Nephron progenitor cell (in vitro differentiated cells): Measurements from ENCODE around the gene SIX6.
A peak's percentile ranks its signal among the peaks of the same experiment; 100 is the strongest.

ENCODE experiments used
- DNase-seq: peaks from one replicate; pipeline ENCODE4 v3.0.0; 2021
- H3K27ac Mint-ChIP-seq: 2 replicates; pipeline ENCODE4 v1.8.0; 2021; ENCODE audit warnings: mild to moderate bottlenecking, moderate library complexity, mixed read lengths
- H3K27me3 Mint-ChIP-seq: 2 replicates; pipeline ENCODE4 v1.8.0; 2021; ENCODE audit warnings: mild to moderate bottlenecking, low read depth, mixed read lengths; ENCODE audit not compliant: poor library complexity
- H3K36me3 Mint-ChIP-seq: 2 replicates; pipeline ENCODE4 v1.8.0; 2021; ENCODE audit warnings: low read depth, mixed read lengths
- H3K4me1 Mint-ChIP-seq: 2 replicates; pipeline ENCODE4 v1.8.0; 2021; ENCODE audit warnings: mixed read lengths
- H3K4me3 Mint-ChIP-seq: 2 replicates; pipeline ENCODE4 v1.8.0; 2021; ENCODE audit warnings: mild to moderate bottlenecking, moderate library complexity, mixed read lengths
- H3K9me3 Mint-ChIP-seq: 2 replicates; pipeline ENCODE4 v1.8.0; 2021; ENCODE audit warnings: mild to moderate bottlenecking, moderate library complexity, mixed read lengths
- CTCF ChIP-seq: fragments of 200-600 bp; sonication (generic); IDR thresholded peaks from 2 replicates; pipeline ENCODE4 v1.5.0; 2021; ENCODE audit warnings: antibody characterized with exemption

The SIX6 gene

GRCh38 chr14:60553808-60554207 is 44.9 kb downstream of the SIX6 start:
- no peak for TF ChIP-seq CTCF
- H3K4me1 Mint-ChIP-seq = no peaks in the 10 kb centered on the region
- peaks cover 4% of the 10 kb centered on the region for H3K36me3 Mint-ChIP-seq
- H3K27ac Mint-ChIP-seq = no peak overlapping the region
- no peaks in the 10 kb centered on the region for H3K27me3 Mint-ChIP-seq
- DNase-seq = no peak
- H3K9me3 Mint-ChIP-seq = peaks cover 13% of the 10 kb centered on the region
- no peak overlapping the region for H3K4me3 Mint-ChIP-seq

GRCh38 chr14:60561845-60562746 is 53.1 kb downstream of the SIX6 start:
- Mint-ChIP-seq H3K36me3 (no peaks in the 10 kb centered on the region), H3K9me3 (no peaks in the 10 kb centered on the region), H3K27me3 (no peaks in the 10 kb centered on the region), H3K4me1 (peaks cover 25% of the 10 kb centered on the region), H3K4me3 (no peak overlapping the region), H3K27ac (no peak overlapping the region)
- peak; percentile 54 for DNase-seq
- peak; percentile 74 for TF ChIP-seq CTCF
